ENCODE results near the gene CD28.

CD28 gene

GRCh38 chr2:203664029-203664755, 42.2 kb upstream of the CD28 start:
- no peaks in the 10 kb centered on the region for H3K9me3 ChIP-seq (ENCODE audit: insufficient read depth, low read length)
- no peaks in the 10 kb centered on the region for H3K36me3 ChIP-seq (ENCODE audit: low read length)
- H3K4me3 ChIP-seq (ENCODE audit: insufficient read depth, low read length, poor library complexity, severe bottlenecking), result no peak overlapping the region
- H4K20me1 ChIP-seq (ENCODE audit: low read depth, low read length), result no peaks in the 10 kb centered on the region
- H3K79me2 ChIP-seq (ENCODE audit: insufficient read depth, low read length), result no peaks in the 10 kb centered on the region
- no peak overlapping the region for H2AFZ ChIP-seq (ENCODE audit: low read depth, low read length, severe bottlenecking)
- no peaks in the 10 kb centered on the region for H3K27me3 ChIP-seq (ENCODE audit: low read length)
- H3F3A ChIP-seq (ENCODE audit: insufficient read depth), result peaks cover 5% of the 10 kb centered on the region; the same call in 1 of the 2 replicates
- TF ChIP-seq EZH2phosphoT487 (conservative IDR thresholded peaks at IDR 0.05; ENCODE audit: low read length) (no peak), CTCF (IDR thresholded peaks at IDR 0.05; ENCODE audit: insufficient read depth, low read length, poor library complexity, severe bottlenecking) (no peak)
- no peak overlapping the region for H3K9ac ChIP-seq (ENCODE audit: low read length)
- H3K9me2 ChIP-seq (replicated peaks; ENCODE audit: insufficient read depth, low read length), result no peaks in the 10 kb centered on the region
- no peak overlapping the region for H3K27ac ChIP-seq (ENCODE audit: low read depth, low read length)
- no peak overlapping the region for H3K4me2 ChIP-seq (ENCODE audit: low read depth, low read length, poor library complexity, severe bottlenecking)

GRCh38 chr2:203667838-203668237, 38.6 kb upstream of the CD28 start:
- H3K4me2 ChIP-seq (ENCODE audit: low read depth, low read length, poor library complexity, severe bottlenecking), result no peak overlapping the region
- H3K36me3 ChIP-seq (ENCODE audit: low read length), result peaks cover 4% of the 10 kb centered on the region; the same call in 1 of the 2 replicates
- H3K9me2 ChIP-seq (replicated peaks; ENCODE audit: insufficient read depth, low read length), result no peaks in the 10 kb centered on the region
- H3K27ac ChIP-seq (ENCODE audit: low read depth, low read length), result no peak overlapping the region
- no peaks in the 10 kb centered on the region for H3F3A ChIP-seq (ENCODE audit: insufficient read depth)
- H3K4me3 ChIP-seq (ENCODE audit: insufficient read depth, low read length, poor library complexity, severe bottlenecking), result no peak overlapping the region
- no peaks in the 10 kb centered on the region for H4K20me1 ChIP-seq (ENCODE audit: low read depth, low read length)
- H3K27me3 ChIP-seq (ENCODE audit: low read length), result no peaks in the 10 kb centered on the region
- TF ChIP-seq EZH2phosphoT487 (conservative IDR thresholded peaks at IDR 0.05; ENCODE audit: low read length) (no peak), CTCF (IDR thresholded peaks at IDR 0.05; ENCODE audit: insufficient read depth, low read length, poor library complexity, severe bottlenecking) (no peak)
- no peak overlapping the region for H2AFZ ChIP-seq (ENCODE audit: low read depth, low read length, severe bottlenecking)
- no peak overlapping the region for H3K9ac ChIP-seq (ENCODE audit: low read length)
- no peaks in the 10 kb centered on the region for H3K9me3 ChIP-seq (ENCODE audit: insufficient read depth, low read length)
- no peaks in the 10 kb centered on the region for H3K79me2 ChIP-seq (ENCODE audit: insufficient read depth, low read length)

GRCh38 chr2:203669820-203670219, 36.6 kb upstream of the CD28 start:
- no peak for TF ChIP-seq EZH2phosphoT487 (conservative IDR thresholded peaks at IDR 0.05; ENCODE audit: low read length)
- no peak for TF ChIP-seq CTCF (IDR thresholded peaks at IDR 0.05; ENCODE audit: insufficient read depth, low read length, poor library complexity, severe bottlenecking)
- peaks cover 10% of the 10 kb centered on the region for H3F3A ChIP-seq (ENCODE audit: insufficient read depth)
- H3K4me3 ChIP-seq (ENCODE audit: insufficient read depth, low read length, poor library complexity, severe bottlenecking), result no peak overlapping the region
- no peak overlapping the region for H2AFZ ChIP-seq (ENCODE audit: low read depth, low read length, severe bottlenecking)
- H3K9me3 ChIP-seq (ENCODE audit: insufficient read depth, low read length), result no peaks in the 10 kb centered on the region
- H3K9me2 ChIP-seq (replicated peaks; ENCODE audit: insufficient read depth, low read length), result no peaks in the 10 kb centered on the region
- peaks cover 8% of the 10 kb centered on the region; the same call in 1 of the 2 replicates for H3K36me3 ChIP-seq (ENCODE audit: low read length)
- no peaks in the 10 kb centered on the region for H3K79me2 ChIP-seq (ENCODE audit: insufficient read depth, low read length)
- H3K4me2 ChIP-seq (ENCODE audit: low read depth, low read length, poor library complexity, severe bottlenecking), result no peak overlapping the region
- H4K20me1 ChIP-seq (ENCODE audit: low read depth, low read length), result no peaks in the 10 kb centered on the region
- H3K27ac ChIP-seq (ENCODE audit: low read depth, low read length), result no peak overlapping the region
- H3K27me3 ChIP-seq (ENCODE audit: low read length), result no peaks in the 10 kb centered on the region
- H3K9ac ChIP-seq (ENCODE audit: low read length), result no peak overlapping the region

All from SU-DHL-6 (cell line).